Activated CD4-positive, alpha-beta T cell treated with anti-CD3 and anti-CD28 coated beads, Interleukin-2, amount 50 U/mL, for 48 hours (primary cell): ENCODE results near the gene MTFP1.
"Not testable (repeated sequence)": the region's sequence is repeated elsewhere in the genome, so short reads cannot be mapped to it uniquely, and the experiment has no call there.

Experiments
- DNase-seq, 2 experiments: peaks; one replicate each; pipeline ENCODE4 v3.0.0-alpha.2; 2020

The MTFP1 gene

GRCh38 chr22:30402028-30402765 lies 23.4 kb upstream of the MTFP1 start:
- DNase-seq = no peak

- DNase-seq = not testable (repeated sequence)
These were observed 22.8 kb upstream of the MTFP1 start for GRCh38 chr22:30402766-30403104.

DNA sequence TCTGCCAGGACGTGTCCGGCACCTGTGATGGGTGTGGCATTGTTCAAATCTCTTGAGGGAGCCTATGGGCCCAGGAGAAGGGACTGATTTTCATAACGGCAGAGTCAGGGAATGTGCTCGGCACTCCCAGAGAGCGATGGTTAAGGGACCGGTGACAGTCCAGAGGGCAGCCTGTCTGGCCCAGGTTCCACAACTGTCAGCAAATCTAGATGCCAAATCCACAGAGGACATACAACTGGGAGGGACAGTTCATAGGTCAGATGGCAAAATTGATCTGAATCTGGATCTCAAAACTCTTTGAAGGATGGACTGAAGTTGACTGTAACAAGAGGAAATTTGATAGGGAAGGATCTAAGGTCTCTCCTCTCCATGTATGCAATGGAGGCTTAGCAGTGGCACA lies 21.3 kb upstream of the MTFP1 start:
- DNase-seq = no peak

GRCh38 chr22:30405731-30406130 lies 19.8 kb upstream of the MTFP1 start:
- no peak for DNase-seq

DNA sequence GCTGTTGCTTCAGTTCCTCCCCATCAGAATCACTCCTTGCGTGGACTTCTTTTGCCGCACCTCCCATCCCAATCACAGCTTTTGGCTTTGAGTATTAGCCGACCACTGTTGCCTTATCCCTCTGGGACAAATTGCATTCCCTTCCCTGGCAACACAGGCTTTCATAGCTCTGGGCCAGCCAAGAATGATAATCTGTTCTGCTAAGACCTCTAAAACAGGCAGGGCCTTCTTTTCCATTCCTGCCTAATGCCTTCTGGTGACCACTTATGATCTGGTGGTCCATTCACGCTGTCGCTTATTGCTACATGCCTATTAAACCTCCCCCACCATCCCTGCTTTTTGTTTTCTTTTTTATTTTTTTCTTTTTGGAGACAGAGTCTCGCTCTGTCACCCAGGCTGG lies 19.2 kb upstream of the MTFP1 start:
- DNase-seq = no peak

- DNase-seq = no peak
These were observed 17.0 kb upstream of the MTFP1 start for GRCh38 chr22:30408388-30409102.

- no peak for DNase-seq
These were observed 13.8 kb upstream of the MTFP1 start for GRCh38 chr22:30411780-30412179.

DNA sequence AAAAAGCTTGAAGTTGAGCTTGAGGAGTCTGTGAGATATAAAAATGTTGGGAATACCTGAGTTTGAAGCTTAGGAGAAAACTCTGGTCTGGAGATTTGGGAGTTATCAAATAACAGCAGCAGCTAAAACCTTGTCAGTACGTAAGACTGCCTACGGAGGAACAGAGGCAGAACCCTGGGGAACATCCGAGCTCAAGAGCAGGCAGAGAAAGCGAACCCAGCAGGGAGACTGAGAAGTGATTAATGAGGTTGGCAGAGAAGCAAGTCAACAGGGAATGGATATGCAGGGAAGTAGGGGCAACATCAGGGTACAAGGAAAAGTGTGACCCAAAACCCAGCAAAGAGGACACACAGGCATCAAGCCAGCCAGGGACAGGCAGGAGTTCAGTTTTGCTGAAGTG lies 12.6 kb upstream of the MTFP1 start:
- no peak for DNase-seq

GRCh38 chr22:30413745-30414524 lies 11.6 kb upstream of the MTFP1 start:
- DNase-seq = no peak

DNA sequence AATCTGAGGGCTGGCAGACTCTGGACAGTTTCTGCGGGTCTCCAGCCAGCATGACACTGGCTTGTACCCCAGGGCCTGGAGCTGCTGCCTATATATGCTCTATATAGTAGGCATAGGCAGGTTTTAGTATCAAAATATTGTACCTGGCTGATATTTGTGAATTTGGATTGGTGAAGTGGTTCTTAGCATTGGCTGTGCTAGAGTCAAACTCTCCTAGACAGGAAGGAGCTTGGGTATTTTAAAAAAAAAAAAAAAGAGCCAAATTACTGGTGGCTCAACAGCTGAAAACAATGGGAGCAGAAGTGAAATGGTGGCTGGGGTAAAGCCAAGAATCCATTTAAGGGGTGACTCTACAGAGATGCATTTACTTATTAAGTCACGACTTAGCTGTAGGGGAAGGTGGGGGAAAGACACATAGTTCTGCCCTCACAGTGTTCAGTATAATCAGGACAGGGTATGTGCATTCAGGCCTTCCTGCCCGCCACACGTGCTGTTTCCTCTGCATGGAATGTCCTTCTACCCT lies 11.0 kb upstream of the MTFP1 start:
- no peak for DNase-seq

DNA sequence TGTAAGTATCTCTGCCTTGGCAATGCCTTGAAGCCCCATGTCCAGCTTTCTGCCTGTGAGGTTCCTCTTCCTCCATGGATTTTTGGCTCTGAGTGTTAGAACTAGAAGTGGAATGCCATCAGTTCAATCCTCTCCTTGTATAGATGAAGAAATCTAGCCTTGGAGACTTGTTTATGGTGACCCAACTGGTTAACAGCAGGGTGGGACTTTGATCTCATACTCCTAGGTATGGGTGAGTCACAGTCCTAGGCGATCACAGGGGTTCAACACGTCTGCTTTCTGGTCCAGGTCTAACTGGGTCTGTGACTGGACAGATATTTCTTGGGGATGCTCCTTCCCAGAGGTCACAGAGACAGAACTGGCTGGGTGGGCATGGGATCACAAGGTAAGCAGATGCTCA lies 9.2 kb upstream of the MTFP1 start:
- DNase-seq = no peak

DNA sequence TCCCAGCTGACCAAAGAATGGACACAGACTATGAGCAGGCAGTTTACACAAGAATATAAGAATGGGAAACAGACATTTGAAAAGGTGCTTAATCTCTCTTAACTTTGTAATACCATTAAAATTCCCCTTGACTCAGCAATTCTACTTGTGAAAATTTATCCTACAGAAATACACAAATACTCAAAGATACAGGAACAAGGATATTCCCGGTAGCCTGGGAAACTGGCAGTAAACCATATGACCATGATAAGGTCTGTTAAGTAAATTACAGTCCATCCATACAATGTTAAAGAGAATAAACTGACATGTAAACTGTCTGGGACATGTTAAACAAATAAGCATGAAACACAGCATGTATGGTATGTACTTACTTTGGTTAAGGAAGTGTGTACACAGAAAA lies 8.7 kb upstream of the MTFP1 start:
- DNase-seq = no peak

DNA sequence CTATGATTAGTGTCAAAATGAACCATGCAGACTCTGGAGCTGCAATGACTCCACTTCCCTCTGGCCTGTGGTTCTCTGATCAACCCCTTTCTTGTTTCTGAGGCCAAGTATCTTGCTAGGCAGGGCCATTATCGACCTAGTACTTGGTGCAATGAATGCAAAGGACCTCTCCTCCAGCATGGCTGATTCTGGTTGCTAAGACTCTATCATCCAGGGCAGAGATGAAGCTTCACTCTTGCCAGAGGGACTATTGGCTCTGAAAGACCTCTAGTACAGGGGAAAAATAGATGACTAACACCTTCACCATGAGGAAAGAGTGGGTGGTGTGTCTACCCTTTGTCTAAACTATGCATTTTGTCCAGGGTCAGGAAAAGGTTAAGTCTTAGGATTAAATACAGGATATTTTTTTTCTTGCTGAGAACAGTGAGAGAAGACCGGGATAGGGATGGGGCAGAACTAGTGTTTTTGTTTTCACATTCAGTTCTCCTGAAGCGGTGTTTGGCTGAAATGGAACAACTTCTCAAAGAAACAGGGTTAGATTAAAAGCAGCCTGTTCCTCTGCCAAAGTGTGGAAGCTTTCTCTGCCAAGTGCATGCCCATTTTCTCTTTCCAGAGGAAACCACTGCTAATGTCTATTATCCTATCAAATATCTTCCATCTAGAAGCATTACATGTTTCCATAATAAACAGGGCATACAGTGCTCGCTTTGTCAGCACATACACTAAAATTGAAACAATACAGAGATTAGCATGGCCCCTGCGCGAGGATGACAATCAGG lies 5.0 kb upstream of the MTFP1 start:
- DNase-seq = peak in 1 of 2 experiments; percentile 22

DNA sequence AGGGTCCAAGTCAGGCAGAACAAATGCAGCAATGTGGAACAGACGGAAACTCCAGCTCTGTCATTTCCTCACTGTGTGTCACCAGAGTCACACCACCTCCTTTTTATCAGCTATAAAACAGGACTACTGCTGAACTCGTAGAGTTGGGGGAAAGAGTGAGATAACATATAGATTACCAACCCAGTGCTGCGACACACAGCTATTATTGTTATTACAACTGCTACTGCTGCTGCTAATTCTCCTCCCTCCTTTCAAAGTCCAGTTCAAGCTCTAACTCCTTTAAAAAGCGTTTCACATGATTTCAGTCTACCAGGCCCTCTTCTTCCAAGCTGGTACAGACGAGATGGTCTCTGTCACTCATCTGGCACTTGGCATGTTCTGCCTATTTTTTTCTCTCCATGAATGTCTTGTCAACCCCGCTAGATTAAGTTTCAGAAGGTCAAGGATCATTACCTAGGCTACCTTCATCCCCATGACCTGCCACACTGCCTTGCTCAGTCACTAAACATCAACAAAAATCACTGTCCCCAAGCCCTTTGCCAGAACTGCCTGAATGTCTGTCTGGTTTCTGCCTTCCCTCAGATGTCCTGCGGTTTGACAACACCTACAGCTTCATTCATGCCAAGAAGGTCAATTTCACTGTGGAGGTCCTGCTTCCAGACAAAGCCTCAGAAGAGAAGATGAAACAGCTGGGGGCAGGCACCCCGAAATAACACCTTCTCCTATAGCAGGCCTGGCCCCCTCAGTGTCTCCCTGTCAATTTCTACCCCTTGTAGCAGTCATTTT lies 3.7 kb upstream of the MTFP1 start:
- DNase-seq = peak in 1 of 2 experiments; percentile 21

DNA sequence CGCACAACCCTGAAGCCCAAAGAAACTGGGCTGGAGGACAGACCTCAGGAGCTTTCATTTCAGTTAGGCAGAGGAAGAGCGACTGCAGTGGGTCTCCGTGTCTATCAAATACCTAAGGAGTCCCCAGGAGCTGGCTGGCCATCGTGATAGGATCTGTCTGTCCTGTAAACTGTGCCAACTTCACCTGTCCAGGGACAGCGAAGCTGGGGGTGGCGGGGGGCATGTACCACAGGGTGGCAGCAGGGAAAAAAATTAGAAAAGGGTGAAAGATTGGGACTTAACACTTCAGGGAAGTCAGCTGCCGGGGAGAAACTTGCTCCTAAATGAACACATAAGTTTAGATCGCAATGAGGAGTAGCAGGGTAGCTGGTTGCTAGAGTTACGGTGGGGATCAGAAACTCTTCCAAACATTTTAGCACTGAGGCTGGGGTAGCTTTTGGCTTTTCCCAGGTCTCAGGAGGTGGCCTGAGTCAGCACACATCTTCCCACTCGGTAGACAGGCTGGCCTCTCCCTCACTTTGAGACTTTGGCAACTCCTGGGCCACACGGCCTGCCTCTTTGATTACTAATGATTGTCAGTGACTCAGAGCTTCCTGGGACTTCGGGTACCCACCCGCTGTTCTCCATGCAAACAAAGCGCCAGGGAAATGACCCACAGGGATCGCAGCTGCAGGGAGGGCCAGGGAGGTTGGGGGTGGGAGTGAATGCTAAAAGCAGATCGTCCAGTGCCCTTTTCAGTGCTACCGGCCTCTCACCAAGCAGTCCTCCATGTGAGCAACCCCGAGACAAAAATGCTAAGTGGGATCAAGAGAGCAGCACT lies 2.9 kb upstream of the MTFP1 start:
- peak; percentile 59 to 71 for DNase-seq

DNA sequence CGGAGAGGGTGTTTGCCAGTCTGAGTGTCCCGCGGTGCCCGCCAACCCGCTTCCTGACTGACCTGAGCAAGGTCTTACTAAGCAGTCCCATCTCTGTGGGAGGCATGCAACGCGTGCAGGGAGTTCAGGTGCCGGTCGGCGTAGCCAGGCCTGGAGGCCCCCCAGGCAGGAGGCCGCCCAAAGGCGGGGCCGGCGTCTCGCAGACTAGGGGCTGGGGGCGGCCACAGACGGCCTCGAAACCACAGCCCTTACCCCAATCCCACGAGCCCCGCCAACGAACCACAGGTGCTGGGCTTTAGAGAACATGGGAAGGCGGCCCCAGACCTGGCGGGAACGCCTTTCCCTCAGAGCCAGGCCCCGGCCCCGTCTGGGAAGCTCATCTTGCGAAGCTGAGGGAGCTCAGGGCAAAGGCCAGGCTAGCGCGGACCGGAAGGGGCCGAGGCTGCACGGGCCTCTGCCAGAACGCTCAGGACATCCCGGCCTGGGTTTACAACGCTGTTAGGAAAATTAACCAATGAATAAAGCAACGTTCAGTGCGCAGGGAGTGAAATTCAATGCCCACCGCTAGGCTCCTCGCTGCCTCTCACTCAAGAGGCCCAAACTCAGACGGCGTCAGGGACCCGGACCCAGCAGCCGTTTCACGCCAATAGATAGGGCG lies 2.1 kb upstream of the MTFP1 start:
- DNase-seq = peak; percentile 76 to 82

DNA sequence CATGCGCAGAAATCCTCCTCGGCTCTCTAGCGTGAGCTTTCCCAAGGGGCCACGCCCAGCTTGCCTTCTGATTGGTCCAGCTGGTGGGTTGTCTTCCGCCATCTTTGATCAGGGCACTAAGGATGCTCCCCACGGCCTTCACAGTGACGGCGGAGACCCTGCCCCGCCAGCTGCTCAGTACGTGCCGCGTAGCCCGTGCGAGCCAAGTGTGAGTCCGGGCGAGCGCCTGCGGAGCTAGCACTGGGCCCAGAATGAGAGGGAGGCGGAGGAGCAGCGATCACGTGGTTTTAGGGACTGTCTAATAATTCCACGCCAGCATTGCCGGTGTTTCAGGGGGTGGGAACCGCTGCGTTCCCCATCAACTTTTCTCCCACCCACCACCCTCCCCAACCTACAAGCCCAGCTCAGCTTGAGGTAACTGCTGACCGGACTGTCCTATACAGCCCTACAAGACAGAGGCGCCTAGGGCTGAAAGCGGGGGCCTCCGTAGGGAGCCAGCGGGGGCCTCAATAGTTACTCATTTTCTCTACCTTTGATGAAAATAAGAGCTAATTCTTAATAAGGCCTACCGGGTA lies 1.5 kb upstream of the MTFP1 start:
- DNase-seq = peak; percentile 98 to 99

DNA sequence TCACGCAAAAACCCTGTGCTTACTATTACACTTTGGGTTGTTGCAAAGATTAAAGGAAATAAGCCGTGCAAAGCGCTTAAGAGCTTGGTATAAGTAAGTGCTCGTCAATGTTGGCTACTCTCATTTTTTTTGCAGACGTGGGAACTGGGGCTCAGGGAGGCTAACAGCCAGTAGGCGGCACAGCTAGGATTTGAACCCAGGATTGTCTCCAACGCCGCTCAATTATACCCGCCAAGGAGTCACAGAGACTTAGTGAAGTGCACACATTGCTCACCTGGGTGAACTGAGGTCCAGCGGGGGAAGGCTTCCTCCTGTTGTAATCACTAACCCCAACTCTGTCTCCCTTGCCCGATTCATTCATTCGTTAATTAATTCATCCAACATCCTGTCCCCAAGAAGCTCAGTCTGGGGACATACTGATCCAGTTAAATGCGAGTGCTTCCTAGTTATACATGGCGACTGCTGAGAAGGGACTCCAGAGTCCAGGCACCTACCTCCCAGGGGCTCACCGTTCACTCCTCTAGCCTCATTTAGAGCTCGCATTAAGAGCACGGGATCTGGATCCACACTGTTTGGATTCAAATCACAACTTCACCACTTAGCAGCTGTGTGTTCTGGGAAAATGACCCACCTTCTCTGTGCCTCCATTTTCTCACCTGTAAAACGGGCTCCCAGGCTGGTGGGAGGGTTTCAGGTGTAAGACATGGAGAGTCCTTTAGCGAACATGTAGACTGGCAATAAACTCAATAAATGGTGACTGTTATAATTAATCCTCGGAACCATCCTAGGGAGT lies 838 bp upstream of the MTFP1 start:
- DNase-seq = peak in 1 of 2 experiments; percentile 46

DNA sequence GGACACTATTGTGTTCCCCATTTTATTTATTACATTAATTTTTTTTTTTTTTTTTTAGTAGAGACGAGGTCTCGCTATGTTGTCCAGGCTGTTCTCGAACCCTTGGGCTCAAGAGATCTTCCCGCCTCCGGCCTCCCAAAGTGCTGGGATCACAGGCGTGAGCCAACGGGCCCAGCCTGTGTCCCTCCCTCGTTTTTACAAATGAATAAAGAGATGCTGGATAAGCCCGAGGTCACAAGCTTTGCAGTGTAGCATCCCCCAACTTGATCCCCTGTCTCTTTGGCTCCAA lies 297 bp upstream of the MTFP1 start:
- DNase-seq = no peak
